IMR-90 (cell line): ENCODE data around the gene BEAN1. TPM values are rescaled to one million over a fixed set of nuclear protein-coding genes. Genes with fewer than 3 reads are reported as not detected.

Experiments
- ATAC-seq: fragments of 200-7000 bp; cut with Tn5 transposase; 2 replicates; pipeline ENCODE4 v1.9.1; 2020; ENCODE audit warnings: low read depth, mild to moderate bottlenecking, moderate library complexity
- BruUV-seq: library from RNA; stranded (reverse); fragments of 400-500 nt; replicated peaks from 2 replicates; lab custom pipeline; 2021; lab: Mats Ljungman, UMichigan
- CTCF ChIA-PET: fragments of 300-600 bp; formaldehyde crosslinking; extraction: SDS; loops from one replicate; lab custom pipeline; 2021; ENCODE audit warnings: antibody characterized with exemption; lab: Yijun Ruan, JAX
- POLR2A ChIA-PET: fragments of 300-600 bp; sonication (Branson Sonifier 250); formaldehyde crosslinking; loops from one replicate; lab custom pipeline; 2022; ENCODE audit warnings: antibody characterized with exemption; ENCODE audit not compliant: unreplicated experiment; lab: Charles Lee
- DNase-seq: peaks from one replicate; pipeline ENCODE4 v3.0.0; 2013
- H2AFZ ChIP-seq: replicated peaks from 2 replicates; pipeline ENCODE3; 2013; ENCODE audit warnings: low read length, mild to moderate bottlenecking; ENCODE audit not compliant: poor library complexity
- H2AK5ac ChIP-seq: 2 replicates; pipeline ENCODE4 v1.6.1; 2013; ENCODE audit warnings: low read depth, low read length, inconsistent platforms
- H2AK9ac ChIP-seq: replicated peaks from 2 replicates; pipeline ENCODE3; 2013; ENCODE audit warnings: mild to moderate bottlenecking, low read depth, low read length, moderate library complexity; ENCODE audit not compliant: poor library complexity
- H2BK120ac ChIP-seq: 2 replicates; pipeline ENCODE4 v1.6.1; 2013; ENCODE audit warnings: low read depth, low read length, inconsistent platforms
- H2BK15ac ChIP-seq: 3 replicates; pipeline ENCODE4 v1.6.1; 2013; ENCODE audit warnings: low read depth, low read length, inconsistent platforms
- H2BK20ac ChIP-seq: 2 replicates; pipeline ENCODE4 v1.6.1; 2013; ENCODE audit warnings: low read depth, mild to moderate bottlenecking, inconsistent platforms, low read length, moderate library complexity
- H2BK5ac ChIP-seq: 2 replicates; pipeline ENCODE4 v1.6.1; 2013; ENCODE audit warnings: mild to moderate bottlenecking, low read depth, low read length, inconsistent platforms; ENCODE audit not compliant: poor library complexity, severe bottlenecking
- H3K14ac ChIP-seq: replicated peaks from 2 replicates; pipeline ENCODE4 v1.6.1; 2013; ENCODE audit warnings: low read depth, low read length, inconsistent platforms
- H3K18ac ChIP-seq: 2 replicates; pipeline ENCODE4 v1.6.1; 2013; ENCODE audit warnings: low read depth, low read length, control low read depth
- H3K23ac ChIP-seq: 2 replicates; pipeline ENCODE4 v1.6.1; 2013; ENCODE audit warnings: low read depth, low read length, inconsistent platforms
- H3K27ac ChIP-seq: 2 replicates; pipeline ENCODE4 v1.5.1; 2013; ENCODE audit warnings: mild to moderate bottlenecking, control low read depth, low read length; ENCODE audit not compliant: insufficient read depth
- H3K27me3 ChIP-seq: 2 replicates; pipeline ENCODE4 v1.6.1; 2013; ENCODE audit warnings: low read length; ENCODE audit not compliant: control insufficient read depth, insufficient read depth
- H3K36me3 ChIP-seq: 2 replicates; pipeline ENCODE4 v1.6.1; 2013; ENCODE audit warnings: low read length, mixed read lengths; ENCODE audit not compliant: control insufficient read depth, insufficient read depth
- H3K4ac ChIP-seq: 2 replicates; pipeline ENCODE4 v1.6.1; 2013; ENCODE audit warnings: low read depth, low read length, inconsistent platforms
- H3K4me1 ChIP-seq: 2 replicates; pipeline ENCODE4 v1.6.1; 2013; ENCODE audit warnings: low read length, mixed read lengths; ENCODE audit not compliant: control insufficient read depth, insufficient read depth
- H3K4me2 ChIP-seq: 2 replicates; pipeline ENCODE4 v1.6.1; 2013; ENCODE audit warnings: low read depth, mild to moderate bottlenecking, control low read depth, low read length, moderate library complexity
- H3K4me3 ChIP-seq: 2 replicates; pipeline ENCODE4 v1.5.1; 2013; ENCODE audit warnings: low read depth, mild to moderate bottlenecking, control low read depth, low read length, moderate library complexity; ENCODE audit not compliant: insufficient read depth
- H3K56ac ChIP-seq: 2 replicates; pipeline ENCODE4 v1.6.1; 2013; ENCODE audit warnings: low read length, inconsistent platforms; ENCODE audit not compliant: insufficient read depth; ENCODE audit errors: extremely low read depth
- H3K79me1 ChIP-seq, 2 experiments: 2 replicates each; pipeline ENCODE4 v1.6.1; 2013; ENCODE audit warnings: low read length in 2 of 2, inconsistent platforms in 1 of 2, low read depth in 1 of 2
- H3K9ac ChIP-seq: 2 replicates; pipeline ENCODE4 v1.6.1; 2013; ENCODE audit warnings: low read depth, low read length, control low read depth
- H3K9me1 ChIP-seq: 2 replicates; pipeline ENCODE4 v1.6.1; 2013; ENCODE audit warnings: low read length, inconsistent platforms; ENCODE audit not compliant: insufficient read depth
- H3K9me3 ChIP-seq: 2 replicates; pipeline ENCODE4 v1.6.1; 2013; ENCODE audit warnings: low read length; ENCODE audit not compliant: control insufficient read depth, insufficient read depth
- H4K20me1 ChIP-seq: 2 replicates; pipeline ENCODE4 v1.6.1; 2013; ENCODE audit warnings: low read length, inconsistent platforms; ENCODE audit not compliant: insufficient read depth
- H4K5ac ChIP-seq: 2 replicates; pipeline ENCODE4 v1.6.1; 2013; ENCODE audit warnings: mild to moderate bottlenecking, low read depth, low read length, control low read depth
- H4K8ac ChIP-seq, 2 experiments: 2 replicates each; pipeline ENCODE4 v1.6.1; 2013; ENCODE audit warnings: low read depth in 2 of 2, low read length in 2 of 2, control low read depth in 1 of 2, inconsistent platforms in 1 of 2
- H4K91ac ChIP-seq: 2 replicates; pipeline ENCODE4 v1.6.1; 2013; ENCODE audit warnings: low read depth, low read length, inconsistent platforms; ENCODE audit not compliant: insufficient read depth
- RCOR1 ChIP-seq: IDR thresholded peaks from 2 replicates; pipeline ENCODE4 v1.6.1; 2012; ENCODE audit warnings: mild to moderate bottlenecking, low read length, improper control_type of control experiment; ENCODE audit not compliant: insufficient replicate concordance
- WGBS, 2 experiments: methylation state at CpG; one replicate each; pipeline versions ENCODE4 v1.1.5 to v1.1.7; 2013; ENCODE audit warnings: missing lambda C conversion rate in 2 of 2; ENCODE audit not compliant: insufficient read length in 1 of 2; ENCODE audit errors: extremely low coverage in 2 of 2; 5-methylcytosine and 5-hydroxymethylcytosine counted together
- dilution Hi-C: fragments of 300-500 bp; cut with HindIII; formaldehyde crosslinking; loops from one replicate; pipeline ENCODE4 v1.14.3; 2018; ENCODE audit warnings: low sequenced_read_pairs; ENCODE audit not compliant: unreplicated experiment
- in situ Hi-C: fragments of 300-500 bp; cut with MboI; formaldehyde crosslinking; loops from 3 replicates; pipeline ENCODE4 v1.14.3; 2019; ENCODE audit warnings: low sequenced_read_pairs, inconsistent platforms, mixed read lengths
- intact Hi-C: fragments of 100-400 bp; cut with micrococcal nuclease; formaldehyde crosslinking; loops from 2 replicates; pipeline ENCODE4 v1.10.0; 2022
- polyA plus RNA-seq, 3 experiments: library from polyadenylated mRNA; depleted of rRNA; stranded (reverse); fragments of >200 nt; gene quantifications; 2 replicates each; pipeline ENCODE4 v1.2.3, GENCODE V29; 2012; ENCODE audit warnings: low replicate concordance in 1 of 3
- total RNA-seq: library from RNA; depleted of rRNA; stranded (reverse); fragments of >200 nt; gene quantifications from 2 replicates; pipeline ENCODE4 v1.2.3, GENCODE V29; 2012

BEAN1 gene
- total and polyA plus RNA-seq, 2 of the 4 experiments (the other 2 are of a cell fraction), result not detected

- no peak overlapping the region for H4K91ac ChIP-seq
- ChIA-PET CTCF (interaction anchor here (0.6 to 1.4 kb wide), 3 partner anchors 28 to 102 kb away, joined by 3 read pairs; no protein-coding TSS in a partner anchor), POLR2A (interaction anchor here (0.6 kb wide), 1 partner anchor 28 kb away, joined by 5 read pairs; no protein-coding TSS in a partner anchor)
- TF ChIP-seq RCOR1, result no peak
- no peak overlapping the region for H3K27ac ChIP-seq
- H2BK20ac ChIP-seq, result no peak overlapping the region
- H4K5ac ChIP-seq, result no peak overlapping the region
- dilution Hi-C loops (no loop called here), intact Hi-C loops (no loop called here), in situ Hi-C loops (loop anchor here (5.0 kb wide), 1 partner anchor 80 kb away; no protein-coding TSS in a partner anchor)
- 0 out of 2 replicates have a peak overlapping the region, but pooled peaks have one; percentile 3 for H2AK5ac ChIP-seq
- no TSS peak for BruUV-seq
- H3K4me2 ChIP-seq, result no peak overlapping the region
- peak overlapping the region; percentile 83 for H2AFZ ChIP-seq
- H3K14ac ChIP-seq, result no peak overlapping the region
- no peak overlapping the region for H3K56ac ChIP-seq
- WGBS, 2 experiments, result 80% methylated on average over 2 of the region's 5 CpGs; no CpG with 5 or more reads in 1 of the 2 experiments
- H3K23ac ChIP-seq, result no peak overlapping the region
- H3K9me1 ChIP-seq, result 0 out of 2 replicates have a peak, but pooled peaks cover 3% of the 10 kb centered on the region
- H2BK120ac ChIP-seq, result no peak overlapping the region
- H3K36me3 ChIP-seq, result no peaks in the 10 kb centered on the region
- no peak overlapping the region for H2BK5ac ChIP-seq
- H3K9me3 ChIP-seq, result 0 out of 2 replicates have a peak, but pooled peaks cover 3% of the 10 kb centered on the region
- no peaks in the 10 kb centered on the region for H4K20me1 ChIP-seq
- no peak overlapping the region for H3K4me3 ChIP-seq
- H3K27me3 ChIP-seq, result no peaks in the 10 kb centered on the region
- H3K9ac ChIP-seq, result no peak overlapping the region
- no peak overlapping the region for H2BK15ac ChIP-seq
- no peak overlapping the region for H3K18ac ChIP-seq
- no peak for DNase-seq
- H4K8ac ChIP-seq, result no peak overlapping the region
- H3K79me1 ChIP-seq, result no peaks in the 10 kb centered on the region
- ATAC-seq, result no peak; the same call in 1 of the 2 replicates
- peaks cover 11% of the 10 kb centered on the region; the same call in 1 of the 2 replicates for H3K4me1 ChIP-seq
- H2AK9ac ChIP-seq, result peak overlapping the region; percentile 66
- H3K4ac ChIP-seq, result no peak overlapping the region
These were observed 60.6 kb downstream of the BEAN1 start for GRCh38 chr16:66487580-66488275.
